SW480 (cell line): ENCODE measurements around the gene GPR153.
"Not testable (repeated sequence)": the region's sequence is repeated elsewhere in the genome, so short reads cannot be mapped to it uniquely, and the experiment has no call there.

ENCODE experiments used
- DNase-seq: peaks from one replicate; pipeline ENCODE4 v3.0.0-alpha.2; 2016; ENCODE audit warnings: low spot score

The GPR153 gene

DNA sequence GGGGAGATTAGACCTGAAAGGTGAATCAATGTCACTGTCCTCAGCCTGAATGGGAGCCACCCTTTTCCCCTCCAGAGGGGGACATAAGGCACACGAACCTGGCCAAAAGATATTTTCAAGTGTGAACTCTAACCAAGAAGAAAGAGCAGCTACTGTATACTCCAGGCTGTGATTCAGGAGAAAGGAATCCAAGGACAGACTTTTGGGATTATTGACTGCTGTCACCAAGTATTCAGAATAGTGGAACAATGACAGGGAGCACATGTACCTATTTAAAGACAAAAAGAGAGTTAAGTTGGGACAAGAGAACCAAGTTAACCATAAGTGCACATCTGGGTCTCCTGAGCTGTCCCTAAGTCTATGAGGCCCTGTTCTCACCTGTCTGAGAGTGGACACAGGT, 27.5 kb downstream of the GPR153 start:
- DNase-seq, result no peak

DNA sequence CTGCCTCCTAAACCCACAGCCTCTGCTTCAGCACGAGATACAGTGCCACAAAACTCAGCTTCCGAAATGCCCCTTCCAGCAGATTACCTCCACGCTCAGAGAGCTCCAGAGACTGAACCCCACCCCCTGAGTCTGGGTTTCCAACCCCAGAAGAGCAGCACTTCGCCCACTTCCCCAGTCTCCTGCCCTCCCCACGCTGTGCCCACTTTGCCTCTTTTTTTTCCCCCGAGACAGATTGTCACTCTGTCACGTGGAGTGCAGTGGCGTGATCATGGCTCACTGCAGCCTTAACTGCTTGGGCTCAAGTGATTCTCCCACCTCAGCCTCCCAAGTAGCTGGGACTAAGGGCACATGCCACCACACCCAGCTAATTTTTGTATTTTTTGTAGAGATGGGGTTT, 35.2 kb downstream of the GPR153 start:
- no peak for DNase-seq

DNA sequence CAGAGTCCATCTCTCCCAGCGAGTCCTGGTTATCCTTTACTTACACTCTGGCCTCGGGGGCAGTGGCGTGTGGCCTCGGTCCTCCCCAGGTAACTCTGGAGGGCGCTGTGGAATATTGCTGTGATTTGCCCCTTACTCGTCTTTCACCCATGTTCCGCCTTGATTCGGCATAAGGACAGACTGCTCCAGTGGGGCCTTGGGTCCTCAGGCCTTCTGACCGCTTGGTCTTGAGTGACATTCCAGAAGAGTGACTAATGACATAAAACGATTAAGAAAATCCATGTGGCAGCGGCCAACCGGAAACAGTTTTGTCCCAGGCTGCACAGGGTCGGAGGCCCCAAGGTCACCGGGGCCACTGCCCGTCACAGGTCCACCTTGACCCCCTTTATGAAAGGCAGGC, 36.2 kb downstream of the GPR153 start:
- peak; percentile 33 for DNase-seq

DNA sequence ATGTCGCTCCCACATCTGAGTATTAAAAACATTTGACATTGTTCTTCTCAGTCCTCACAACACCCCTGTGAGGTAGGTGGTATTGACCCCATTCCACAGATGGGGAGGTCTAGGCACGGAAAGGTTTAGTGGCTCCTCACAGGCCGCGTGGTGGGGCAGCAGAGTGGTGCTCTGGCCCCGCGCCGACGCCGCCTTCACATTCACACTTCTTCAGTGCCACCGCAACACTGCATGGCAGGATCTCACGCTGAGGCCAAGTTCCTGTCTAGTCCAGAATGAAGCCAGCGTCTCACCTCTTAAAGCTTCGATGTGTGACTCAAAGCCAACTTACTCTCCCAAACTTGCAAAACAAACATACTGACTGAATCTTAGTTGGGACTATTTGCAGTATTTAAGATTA, 37.3 kb downstream of the GPR153 start:
- no peak for DNase-seq

DNA sequence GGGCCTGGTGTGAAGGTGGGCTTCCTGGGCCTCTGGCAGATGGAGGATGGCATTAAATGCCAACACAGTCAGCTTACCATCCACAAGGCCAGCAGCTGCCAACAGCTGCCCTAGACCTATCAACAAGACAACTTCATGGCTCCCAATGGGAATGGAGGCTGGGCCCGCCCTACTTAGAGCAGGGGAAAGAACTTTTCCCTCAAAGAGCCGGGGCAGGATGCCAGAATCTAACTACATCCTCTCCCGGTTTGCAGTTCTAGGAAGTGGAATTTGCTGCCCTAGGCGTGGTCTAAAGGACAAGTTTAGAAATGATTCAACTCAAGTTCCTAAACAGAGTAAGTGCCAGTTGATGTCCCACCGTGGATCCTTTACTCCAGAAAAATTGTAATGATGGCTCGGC, 38.3 kb downstream of the GPR153 start:
- no peak for DNase-seq

DNA sequence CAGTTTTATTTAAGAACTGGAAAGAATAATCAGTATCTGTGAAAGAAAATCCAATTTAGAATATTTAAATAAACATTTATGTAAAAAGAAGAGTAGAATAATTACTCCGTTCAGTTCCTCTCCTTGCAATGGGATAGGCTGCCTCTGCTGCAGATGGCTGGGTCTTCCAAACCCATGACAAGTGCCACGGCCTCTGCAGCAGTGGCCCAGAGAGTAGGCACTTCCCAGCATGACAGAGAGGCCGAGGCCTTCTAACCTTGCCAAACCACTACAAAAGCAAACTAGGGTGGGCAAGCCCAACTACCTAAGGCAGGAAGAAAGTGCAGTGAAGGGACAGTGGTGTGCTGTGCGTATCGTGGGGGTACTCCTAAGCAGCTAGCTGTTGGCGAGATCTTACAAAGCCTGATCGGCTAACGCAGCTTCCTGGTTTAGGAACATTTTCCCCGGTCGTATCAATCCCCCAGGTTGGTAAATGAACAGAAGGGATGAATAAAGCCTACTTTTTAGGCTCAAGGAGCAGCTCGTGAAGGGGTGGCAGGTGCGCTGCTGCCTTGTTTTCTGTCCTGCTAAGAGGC, 39.6 kb downstream of the GPR153 start:
- DNase-seq, result no peak

DNA sequence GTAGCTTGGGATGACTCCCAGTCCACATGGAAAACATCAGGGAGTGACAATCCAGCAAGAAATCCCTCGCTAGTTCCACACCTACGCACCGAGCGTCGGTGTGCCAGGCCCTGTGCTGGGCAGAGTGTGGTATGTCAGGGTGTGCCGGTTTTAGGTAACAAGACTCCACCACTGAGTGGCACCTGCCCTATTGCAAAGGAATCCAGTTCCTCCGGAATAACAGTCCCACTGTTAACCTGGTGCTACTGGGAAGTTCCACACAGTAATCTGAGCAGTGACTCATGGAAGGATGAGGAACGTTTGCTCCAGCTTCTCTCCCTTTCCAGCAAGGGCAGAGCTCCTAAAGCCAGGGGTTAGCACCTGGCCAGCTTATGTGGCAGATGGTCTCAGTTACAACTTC, 40.7 kb downstream of the GPR153 start:
- DNase-seq, result no peak

DNA sequence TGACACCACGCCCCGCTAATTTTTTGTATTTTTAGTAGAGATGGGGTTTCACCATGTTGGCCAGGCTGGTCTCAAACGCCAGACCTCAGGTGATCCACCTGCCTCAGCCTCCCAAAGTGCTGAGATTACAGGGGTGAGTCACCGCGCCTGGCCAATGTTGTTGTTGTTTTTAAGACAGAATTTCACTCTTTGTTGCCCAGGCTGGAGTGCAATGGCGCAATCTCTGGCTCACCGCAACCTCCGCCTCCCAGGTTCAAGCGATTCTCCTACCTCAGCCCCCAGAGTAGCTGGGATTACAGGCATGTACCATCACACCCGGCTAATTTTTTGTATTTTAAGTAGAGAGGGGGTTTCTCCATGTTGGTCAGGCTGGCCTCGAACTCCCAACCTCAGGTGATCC, 41.3 kb downstream of the GPR153 start:
- DNase-seq, result not testable (repeated sequence)

DNA sequence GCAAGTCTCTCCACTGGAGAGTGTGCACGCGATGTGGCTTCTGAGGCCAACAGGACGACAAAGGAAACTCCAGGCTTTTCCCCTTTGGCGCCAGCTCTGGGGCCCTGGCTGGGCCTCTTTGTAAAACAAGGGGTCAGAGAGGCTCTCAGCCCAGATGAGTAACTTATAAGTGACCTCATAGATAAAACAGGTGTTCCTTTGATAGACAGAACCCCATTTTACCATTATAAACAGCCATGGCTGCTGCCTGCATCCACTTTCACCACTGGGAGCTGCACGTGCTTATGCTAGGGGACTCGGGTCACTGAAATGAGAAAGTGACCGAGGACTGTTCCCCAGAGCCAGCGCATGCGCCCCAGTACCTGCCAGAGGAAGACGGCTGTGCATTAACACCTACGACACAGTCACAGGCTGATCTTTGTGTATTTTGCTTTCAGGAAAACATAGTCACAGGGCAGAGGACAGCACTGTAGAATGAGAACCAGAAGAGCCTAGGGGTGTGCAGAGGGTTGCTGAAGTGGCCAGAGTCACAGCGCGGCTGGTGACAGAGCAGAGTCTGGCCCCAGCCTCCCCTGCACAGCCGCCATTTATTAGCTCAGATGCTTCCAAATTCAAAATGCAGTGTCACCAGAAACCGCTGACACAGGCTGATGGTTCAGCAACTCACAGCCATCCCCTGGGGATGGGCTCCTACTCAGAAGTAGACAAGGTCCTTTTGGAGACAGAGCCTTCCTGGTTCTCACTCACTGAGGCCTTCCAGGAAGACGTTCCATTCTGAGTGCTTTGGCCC, 42.3 kb downstream of the GPR153 start:
- DNase-seq, result no peak

DNA sequence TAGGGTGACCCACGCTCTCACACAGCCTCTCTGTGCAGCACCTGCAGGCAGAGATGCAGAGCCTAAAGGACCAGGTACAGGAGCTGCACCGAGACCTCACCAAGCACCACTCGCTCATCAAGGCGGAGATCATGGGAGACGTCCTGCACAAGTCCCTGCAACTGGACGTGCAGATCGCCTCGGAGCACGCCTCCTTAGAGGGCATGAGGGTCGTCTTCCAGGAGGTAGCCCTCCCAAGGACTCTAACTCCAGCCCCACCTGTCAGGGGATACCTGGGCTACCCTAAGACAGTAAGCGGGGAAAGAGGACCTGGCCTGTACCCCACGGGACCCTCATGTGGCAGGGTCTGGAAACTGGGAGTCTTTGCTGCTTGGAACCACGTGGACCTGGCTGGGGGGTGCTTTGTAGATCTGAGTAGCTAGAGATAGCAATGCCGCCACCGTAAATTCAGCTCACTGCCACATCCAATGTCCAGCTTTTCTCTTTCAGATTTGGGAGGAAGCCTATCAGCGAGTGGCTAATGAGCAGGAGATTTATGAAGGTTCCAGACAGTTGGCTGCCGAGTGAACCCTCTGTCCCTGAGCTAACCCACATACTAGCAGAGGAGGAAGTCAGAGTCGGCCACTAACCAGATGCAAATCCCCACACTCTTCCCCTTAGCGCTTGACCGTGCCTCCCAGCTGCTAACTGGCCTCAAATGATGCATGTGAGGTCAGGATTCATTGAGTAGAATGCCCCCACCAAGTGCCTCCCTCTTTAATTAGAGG, 48.5 kb downstream of the GPR153 start:
- no peak for DNase-seq

DNA sequence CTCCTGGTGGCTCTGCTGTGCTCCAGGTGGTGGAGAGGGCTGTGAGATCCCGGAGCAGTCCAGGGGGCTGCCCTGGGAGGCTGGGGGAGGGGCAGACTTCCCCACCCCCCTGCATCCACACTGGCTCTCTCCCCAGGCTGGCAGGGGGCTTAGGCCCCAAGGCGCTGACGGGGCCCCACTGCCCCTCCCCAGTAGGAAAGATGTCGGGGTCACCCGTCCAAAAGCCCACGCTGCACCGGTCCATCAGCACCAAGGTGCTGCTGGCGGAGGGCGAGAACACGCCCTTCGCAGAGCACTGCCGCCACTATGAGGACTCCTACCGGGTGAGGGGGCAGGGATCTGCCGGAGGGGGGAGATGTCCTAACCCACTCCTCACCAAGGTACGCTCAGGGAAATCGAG, 49.2 kb downstream of the GPR153 start:
- no peak for DNase-seq

DNA sequence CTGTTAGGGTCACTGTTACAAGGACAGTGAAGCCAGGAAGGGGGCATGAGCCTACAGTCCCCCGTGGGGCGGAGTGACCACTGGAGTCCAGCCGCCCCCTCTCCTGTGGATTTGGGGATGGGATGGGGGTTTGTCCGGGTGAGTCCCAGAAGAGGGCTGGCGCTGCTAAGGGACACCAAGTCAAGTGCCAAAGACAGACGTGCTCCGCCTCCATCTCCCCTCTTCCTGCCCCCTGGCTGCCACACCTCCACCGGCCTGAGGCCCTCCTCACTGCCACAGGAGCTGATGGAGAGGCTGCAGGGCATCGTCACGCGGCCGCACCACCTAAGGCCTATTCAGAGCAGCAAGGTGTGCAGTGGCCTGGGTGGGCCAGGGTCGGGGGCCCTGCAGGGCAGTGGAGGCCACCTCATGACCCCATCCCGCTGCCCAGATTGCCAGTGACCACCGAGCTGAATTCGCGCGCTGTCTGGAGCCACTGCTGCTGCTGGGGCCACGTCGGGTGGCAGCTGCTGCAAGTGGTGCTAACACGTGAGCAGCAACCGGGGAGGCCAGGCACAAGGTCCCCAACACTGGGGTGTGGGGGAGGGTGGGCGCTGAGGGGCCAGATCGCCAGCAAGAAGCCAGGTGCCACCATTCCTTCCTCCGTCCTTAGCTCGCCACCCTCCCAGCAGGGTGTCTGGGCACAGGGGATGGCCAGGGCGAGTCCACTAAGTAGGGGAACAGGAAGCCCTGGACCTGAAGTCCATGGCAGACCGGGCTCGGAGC, 50.1 kb downstream of the GPR153 start:
- no peak for DNase-seq

DNA sequence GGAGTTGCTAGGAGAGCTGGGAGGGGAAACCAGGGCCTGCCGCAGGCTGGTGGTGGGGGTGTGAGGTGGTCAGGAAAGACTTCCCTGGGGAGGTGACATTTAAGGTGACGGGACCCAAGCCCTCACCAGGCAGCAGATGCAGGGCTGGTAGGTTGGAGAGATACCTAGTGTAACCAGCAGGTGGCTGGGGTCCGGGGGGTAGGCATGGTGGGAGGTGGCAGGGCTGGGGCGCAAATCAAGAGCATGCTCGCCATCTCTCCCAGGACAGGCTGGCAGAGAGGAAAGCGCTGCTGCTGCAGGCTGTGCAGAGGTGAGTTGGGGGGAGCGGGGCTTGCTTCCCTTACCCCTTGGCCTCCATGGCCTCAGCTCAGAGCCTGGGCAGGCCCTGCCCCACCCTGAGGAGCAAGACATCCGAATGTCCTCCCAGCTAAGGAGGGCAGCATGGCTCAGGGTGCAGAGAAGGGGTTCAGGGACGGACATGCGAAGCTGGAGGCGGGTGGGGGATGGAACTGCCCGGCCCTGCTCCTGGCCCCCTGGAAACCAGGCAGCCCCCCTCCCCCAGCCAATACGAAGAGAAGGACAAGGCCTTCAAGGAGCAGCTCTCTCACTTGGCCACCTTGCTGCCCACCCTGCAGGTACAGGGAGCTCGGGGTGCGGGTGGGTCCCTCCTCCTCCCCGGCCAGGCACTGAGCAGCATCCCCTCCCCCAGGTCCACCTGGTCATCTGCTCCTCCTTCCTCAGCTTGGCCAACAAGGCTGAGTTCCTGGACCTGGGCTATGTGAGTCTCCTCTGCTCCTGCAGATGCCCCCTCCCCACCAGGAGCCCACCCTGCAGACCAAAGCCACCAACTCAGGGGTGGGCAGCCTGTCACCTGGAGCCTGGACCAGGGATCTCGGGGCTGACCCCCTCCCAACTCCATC, 51.0 kb downstream of the GPR153 start:
- no peak for DNase-seq

DNA sequence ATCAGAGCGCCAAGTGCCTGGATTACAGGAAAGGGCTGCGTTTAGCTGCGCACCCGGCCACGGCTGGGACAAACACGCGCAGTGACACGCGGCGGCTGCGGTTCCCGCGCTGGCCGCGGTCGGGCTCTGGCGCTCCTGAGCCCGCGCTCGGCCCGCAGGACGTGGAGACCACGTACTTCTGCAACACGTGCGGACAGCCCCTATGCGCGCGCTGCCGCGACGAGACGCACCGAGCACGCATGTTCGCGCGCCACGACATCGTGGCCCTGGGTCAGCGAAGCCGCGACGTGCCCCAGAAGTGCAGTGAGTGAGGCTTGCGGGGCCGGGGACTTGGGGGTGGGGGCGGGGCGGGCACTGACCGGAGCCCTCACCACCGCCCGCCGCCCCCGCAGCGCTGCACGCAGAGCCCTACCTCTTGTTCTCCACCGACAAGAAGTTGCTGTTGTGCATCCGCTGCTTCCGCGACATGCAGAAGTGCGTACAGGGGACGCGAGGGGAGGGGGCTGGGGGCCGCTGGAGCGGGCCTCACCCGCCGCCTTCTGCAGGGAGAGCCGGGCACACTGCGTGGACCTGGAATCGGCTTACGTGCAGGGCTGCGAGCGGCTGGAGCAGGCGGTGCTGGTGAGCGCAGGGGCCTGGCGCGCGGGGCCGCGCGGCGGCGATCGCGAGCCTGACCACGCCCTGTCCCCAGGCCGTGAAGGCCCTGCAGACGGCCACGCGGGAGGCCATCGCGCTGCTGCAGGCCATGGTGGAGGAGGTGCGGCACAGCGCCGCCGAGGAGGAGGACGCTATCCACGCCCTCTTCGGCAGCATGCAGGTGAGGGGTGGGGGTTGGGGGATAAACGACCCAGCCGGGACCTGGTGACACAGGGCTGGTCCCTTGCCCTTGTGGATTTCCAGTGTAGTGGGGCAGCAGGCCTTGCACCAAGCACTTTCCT, 51.9 kb downstream of the GPR153 start:
- DNase-seq, result no peak

DNA sequence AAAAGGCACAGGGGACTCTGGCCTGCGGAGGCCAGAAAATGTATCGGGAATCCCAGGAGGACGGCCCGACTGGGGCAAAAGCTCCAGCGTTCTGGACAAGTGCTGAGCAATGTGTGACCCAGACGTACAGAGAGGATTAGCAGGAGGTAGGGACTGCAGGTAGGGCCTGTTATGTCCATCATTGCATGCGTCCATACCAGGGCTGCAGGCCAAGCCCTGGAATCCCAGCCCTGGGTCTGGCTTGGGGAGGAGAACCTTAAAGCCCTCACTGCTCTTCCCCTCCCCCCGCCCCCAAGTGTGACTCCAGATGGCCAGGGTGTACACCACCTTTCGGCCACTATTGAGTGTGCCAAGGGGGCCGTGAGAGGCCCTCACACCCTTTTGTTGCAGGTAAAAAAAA, 53.0 kb downstream of the GPR153 start:
- no peak for DNase-seq

DNA sequence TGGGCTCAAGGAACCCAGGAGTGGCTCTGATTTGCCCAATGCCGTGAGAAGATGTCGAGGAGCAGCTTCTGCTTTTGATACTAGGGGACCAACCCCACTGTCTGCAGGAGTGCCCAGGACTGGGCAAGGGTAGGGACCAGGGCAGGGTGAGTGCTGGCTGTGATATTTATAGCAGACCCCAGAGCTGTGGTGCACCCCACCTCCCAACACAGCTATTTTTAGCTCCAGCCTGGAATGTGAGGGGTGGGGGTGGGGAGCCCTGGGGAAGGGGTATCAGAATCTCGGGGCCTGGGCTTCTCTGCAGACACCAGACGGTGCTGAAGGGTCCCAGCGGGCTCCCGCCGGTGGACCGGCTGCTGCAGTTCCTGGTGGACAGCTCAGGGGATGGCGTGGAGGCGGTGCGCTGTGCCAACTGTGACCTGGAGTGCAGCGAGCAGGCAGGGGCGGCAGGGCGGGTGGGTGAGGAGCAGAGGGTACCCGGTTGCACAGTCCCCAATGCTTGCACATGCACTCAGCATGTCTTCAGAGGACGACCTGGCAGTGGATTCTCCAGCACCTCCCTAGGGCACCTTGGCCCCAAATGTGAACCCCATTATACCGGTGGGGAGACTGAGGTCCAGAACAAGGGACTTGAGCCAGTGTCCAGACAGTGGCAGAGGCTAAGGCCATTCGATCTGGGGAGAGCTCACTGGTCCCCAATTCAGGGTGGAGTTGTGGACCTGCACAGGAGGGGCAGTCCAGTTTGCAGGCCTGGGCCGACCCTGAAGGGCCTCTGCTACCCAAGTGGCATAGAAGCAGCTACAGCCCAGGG, 53.6 kb downstream of the GPR153 start:
- DNase-seq, result no peak

DNA sequence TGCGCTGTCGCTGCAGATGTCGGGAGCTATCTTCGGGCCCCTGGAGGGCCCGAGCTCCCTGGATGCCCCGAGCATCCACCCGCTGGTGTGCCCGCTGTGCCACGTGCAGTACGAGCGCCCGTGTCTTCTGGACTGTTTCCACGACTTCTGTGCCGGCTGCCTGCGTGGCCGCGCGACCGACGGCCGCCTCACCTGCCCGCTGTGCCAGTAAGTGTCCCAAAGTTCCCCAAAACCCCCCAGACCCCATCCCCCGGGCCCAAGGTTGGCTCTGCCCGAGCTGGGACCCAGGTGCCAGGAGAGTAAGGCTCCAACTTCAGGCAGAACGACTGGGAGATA, 54.4 kb downstream of the GPR153 start:
- no peak for DNase-seq

DNA sequence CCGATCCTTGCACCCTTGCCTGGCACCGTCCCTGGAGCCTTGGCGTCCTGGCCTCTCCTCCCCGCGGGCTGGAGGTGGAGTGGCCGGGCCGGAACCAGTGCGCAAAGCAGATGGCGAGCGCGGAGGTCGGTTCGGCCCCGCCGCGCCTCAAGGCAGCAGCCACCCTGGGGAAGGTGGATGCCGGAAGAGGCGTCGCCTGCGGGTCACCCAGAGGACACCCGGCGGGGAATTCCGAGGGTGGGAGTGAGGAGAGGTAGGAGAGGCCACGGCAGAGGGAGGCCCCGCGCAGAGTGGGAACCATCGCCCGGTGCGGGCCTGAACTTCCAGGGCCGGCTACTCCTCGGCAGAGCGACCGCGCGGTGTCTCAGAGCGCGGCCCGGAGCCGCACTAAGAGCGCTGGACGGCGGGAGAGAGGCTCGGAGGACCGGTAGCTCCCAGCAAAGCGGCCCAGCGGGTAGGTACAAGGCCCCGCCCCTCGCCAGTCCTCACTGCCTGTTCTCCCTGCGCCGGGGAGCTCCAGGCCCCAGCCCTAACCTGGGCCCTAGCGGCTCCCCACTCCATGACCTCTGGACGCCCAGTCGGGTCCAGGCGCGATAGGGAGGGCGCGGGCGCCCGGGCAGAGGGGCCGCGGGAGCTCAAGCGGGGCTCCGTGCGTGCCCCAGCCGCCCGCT, 54.9 kb downstream of the GPR153 start, which contains the start of gene RNF207:
TSS of gene RNF207 (plus strand) at position 271 of the 671 bp plus-strand sequence. CDS start 417 bp downstream, outside the sequence.
- DNase-seq, result peak; percentile 84

DNA sequence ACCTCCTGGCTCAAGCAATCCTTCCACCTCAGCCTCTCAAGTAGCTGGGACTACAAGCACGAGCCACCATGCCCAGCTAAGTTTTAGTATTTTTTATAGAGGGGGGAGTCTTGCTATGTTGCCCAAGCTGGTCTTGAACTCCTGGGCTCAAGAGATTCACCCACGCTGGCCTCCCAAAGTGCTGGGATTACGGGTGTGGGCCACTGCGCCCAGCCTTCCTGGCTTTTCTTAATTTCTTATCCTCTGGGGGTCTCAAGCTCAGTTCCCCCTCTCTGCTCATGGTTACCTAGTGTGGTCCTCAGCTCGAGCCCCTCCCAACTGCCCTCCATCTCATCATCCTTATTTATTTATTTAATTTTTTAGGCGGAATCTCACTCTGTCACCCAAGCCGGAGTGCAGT, 58.6 kb downstream of the GPR153 start:
- DNase-seq, result no peak
